C4-2B (cell line): ENCODE measurements around the gene WNK3.

ENCODE experiments used
- ZFX ChIP-seq: fragments of 450-650 bp; IDR thresholded peaks from 2 replicates; pipeline ENCODE4 v1.6.1; 2017
- TF ChIP-seq, protein P1 (sequence below): fragments of 450-650 bp; conservative IDR thresholded peaks from 2 replicates; pipeline ENCODE4 v1.5.1; 2017; ENCODE audit warnings: mild to moderate bottlenecking

DNA sequence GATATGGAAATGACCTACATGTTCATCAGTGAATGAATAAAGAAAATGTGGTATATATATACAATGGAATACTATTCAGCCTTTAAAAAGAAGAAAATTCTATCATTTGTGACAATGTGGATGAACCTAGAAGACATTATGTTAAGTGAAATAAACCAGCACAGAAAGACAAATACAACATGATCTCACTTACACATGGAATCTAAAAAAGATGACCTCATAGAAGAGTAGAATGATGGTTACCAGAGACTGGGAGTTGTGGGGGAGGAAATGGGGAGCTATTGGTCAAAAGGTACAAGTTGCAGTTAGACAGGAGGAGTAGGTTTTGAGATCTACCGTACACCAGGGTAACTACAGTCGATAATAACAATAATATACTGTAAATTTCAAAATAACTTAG lies 51.5 kb downstream of the WNK3 start:
- TF ChIP-seq, protein P1, sequence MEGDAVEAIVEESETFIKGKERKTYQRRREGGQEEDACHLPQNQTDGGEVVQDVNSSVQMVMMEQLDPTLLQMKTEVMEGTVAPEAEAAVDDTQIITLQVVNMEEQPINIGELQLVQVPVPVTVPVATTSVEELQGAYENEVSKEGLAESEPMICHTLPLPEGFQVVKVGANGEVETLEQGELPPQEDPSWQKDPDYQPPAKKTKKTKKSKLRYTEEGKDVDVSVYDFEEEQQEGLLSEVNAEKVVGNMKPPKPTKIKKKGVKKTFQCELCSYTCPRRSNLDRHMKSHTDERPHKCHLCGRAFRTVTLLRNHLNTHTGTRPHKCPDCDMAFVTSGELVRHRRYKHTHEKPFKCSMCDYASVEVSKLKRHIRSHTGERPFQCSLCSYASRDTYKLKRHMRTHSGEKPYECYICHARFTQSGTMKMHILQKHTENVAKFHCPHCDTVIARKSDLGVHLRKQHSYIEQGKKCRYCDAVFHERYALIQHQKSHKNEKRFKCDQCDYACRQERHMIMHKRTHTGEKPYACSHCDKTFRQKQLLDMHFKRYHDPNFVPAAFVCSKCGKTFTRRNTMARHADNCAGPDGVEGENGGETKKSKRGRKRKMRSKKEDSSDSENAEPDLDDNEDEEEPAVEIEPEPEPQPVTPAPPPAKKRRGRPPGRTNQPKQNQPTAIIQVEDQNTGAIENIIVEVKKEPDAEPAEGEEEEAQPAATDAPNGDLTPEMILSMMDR: no peak
- TF ChIP-seq ZFX: no peak
